ENCODE measurements around the gene KCNAB1.
"Not testable (repeated sequence)": the region's sequence is repeated elsewhere in the genome, so short reads cannot be mapped to it uniquely, and the experiment has no call there.

KCNAB1 gene

DNA sequence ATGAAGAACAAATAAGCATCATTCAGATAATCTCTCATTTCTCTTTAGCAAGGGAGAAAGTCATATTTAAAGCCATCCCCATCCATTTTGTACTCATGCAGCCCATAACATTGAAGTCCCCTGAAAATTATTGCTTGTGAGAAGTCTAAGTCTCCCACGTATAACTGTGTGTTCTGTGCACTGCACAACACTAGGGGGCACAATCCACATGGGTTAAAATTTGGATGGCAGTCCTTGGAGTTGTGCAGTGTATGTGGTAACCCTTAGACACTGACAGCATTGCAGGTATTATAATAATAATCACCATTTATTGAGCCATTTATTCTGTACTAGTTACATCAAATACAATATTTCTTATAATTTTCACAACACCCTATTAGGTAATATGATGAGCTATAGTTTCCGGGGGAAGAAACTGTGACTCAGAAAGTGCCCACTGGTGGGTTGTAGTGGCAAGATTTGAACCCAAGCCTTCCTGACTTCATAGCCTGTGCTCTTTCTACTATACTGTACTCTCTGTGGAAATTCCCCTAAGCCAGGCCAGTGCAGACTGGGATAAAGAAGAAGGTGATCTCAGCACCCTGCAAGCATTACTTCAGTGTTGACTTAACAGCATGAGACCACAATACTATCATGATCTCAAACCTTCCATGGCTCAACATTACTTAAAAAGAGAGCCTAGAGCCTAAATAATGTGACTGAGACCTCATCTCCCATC lies 15.7 kb downstream of the KCNAB1 start:
- no peak for DNase-seq (ENCODE audit: low read depth in 2 of 2, low spot score in 1 of 2)

DNA sequence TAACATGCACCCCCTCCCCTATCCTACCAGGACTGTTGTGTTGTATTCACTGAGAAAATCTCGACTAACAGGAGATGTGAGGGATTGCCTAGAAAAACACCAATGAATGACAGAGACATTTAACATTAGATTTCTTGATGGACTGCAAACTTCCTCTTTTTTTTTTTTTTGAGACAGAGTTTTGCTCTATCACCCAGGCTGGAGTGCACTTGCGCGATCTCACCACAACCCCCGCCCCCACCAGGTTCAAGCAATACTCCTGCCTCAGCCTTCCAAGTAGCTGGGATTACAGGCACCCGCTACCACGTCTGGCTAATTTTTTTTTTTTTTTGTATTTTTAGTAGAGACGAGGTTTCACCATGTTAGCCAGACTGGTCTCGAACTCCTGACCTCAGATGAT lies 17.0 kb downstream of the KCNAB1 start:
- not testable (repeated sequence) for DNase-seq (ENCODE audit: low read depth in 2 of 2, low spot score in 1 of 2)

DNA sequence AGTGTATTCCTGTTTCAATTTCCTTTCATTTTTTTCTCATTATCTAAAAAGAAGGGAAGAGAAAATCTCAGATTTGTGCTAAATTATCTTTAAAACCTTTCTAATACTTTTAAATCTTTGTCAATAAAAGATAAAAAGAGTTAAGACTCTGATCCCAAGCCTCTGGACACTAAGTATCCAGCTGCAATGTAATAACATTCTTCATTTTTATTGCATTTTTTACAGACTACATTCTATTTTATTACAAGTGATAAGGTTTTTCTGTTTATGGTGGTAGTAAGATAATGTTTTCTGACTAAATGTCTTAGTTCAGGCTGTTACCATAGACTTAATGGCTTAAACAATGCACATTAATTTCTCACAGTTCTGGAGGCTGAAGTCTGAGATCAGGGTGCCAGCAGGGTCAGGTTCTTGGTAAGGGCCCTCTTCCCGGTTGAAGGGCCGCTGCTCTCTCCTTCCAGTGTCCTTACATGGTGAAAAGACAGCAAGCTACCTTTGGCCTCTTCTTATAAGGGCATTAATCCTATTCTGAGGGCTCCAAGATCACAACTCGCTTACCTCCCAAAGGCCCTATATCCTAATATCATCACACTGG lies 19.7 kb downstream of the KCNAB1 start:
- no peak for DNase-seq (ENCODE audit: low read depth in 2 of 2, low spot score in 1 of 2)

DNA sequence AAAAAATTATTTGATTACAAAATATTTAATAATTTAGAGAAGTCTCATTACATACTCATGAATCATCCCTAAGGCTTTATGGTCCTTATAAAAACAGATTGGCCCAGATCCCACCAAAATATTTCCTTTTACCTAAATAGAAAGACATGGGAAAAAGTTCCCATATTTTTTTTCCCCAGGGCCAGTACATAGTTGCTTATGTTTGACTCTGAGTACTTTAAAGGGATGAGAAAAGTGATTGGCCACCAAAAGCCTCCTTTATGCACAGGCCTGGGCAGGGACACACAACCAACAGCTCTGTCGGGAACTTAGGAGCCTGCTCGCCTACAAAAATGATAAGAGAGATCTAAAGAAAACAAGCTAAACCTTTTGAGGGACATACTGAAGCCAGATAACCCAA lies 22.3 kb downstream of the KCNAB1 start:
- no peak for DNase-seq (ENCODE audit: low read depth in 2 of 2, low spot score in 1 of 2)

DNA sequence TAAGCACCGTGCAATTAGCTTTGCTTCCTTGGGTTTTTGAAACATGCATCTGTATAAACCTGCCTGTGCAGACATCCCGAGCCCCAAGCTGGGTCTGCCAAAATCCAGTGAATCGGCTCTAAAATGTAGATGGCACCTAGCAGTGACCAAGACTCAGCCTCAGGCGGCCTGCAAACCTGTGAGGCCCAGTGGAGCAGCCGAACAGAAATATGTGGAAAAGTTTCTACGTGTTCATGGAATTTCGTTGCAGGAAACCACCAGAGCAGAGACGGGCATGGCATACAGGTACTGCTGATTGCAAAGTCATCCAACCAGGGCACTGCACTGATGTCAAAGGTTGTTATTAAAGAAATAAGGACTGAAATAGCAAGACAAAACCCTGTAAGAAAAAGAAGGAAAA lies 22.8 kb downstream of the KCNAB1 start:
- DNase-seq (ENCODE audit: low read depth in 2 of 2, low spot score in 1 of 2): no peak

DNA sequence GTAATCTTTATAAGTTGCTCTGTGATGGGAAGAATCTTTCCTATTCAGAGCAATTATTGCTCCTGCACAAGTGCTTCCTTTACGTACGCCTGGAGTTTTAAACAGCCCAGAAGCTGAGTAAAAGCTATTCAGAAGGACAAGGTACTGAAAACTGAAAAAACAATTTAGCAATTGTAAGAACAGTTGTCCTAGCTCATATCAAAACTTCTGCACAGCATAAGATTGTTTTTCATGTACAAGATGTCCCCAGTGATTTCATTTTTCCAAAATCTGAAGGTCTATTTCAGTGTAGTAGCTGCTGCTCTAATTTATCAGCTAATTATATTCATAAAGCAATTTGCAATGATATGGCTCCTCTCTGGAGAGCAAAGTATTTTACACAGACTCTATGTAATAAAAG lies 23.7 kb downstream of the KCNAB1 start:
- DNase-seq (ENCODE audit: low read depth in 2 of 2, low spot score in 1 of 2): no peak

DNA sequence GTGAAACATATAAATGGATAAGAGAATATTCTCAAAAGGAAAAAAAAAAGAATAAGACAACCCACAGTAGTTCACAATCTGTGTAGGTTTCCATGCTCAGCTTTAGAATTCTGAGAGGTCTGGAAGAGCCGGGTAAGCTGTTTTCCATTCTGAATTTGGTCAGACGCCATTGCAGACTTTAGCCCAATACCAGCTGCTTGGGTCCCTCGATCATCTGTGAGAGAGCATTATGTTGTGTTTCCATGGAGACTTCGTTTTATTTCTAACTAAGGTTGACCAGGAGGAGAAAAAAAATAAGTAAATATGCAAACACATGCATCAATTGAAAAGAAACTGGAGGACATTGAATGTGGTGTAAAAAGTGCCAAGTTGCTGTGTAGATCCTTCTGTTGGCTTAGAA lies 25.5 kb downstream of the KCNAB1 start:
- no peak for DNase-seq (ENCODE audit: low read depth in 2 of 2, low spot score in 1 of 2)

DNA sequence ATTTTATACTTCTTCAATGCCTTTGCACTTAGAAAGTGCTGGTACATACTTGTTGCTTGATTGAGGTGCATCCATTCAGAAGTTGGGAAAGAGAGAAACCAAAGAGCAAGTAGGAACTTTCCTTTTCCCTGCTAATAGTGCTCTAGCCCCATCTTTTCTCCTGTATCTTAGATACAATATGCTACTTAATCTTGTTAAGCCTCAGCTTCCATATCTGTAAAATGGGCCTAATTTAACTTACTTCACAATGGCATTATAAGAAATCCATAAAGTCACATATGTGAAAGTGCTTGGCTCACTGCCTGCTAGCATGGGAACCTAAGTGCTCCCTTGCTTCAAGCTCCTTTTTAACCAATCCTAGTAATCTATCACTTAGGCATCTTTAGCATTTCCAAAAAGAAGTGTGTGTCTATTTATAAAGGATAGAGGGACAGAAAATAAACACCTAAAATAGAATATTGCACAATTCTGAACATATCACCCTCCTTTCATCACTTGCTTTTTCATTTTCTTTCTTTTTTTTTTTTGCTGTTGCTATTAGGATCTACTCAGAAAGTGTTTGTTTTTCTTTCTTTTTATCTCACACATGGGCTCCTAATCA lies 28.1 kb downstream of the KCNAB1 start:
- no peak for DNase-seq (ENCODE audit: low read depth in 2 of 2, low spot score in 1 of 2)

DNA sequence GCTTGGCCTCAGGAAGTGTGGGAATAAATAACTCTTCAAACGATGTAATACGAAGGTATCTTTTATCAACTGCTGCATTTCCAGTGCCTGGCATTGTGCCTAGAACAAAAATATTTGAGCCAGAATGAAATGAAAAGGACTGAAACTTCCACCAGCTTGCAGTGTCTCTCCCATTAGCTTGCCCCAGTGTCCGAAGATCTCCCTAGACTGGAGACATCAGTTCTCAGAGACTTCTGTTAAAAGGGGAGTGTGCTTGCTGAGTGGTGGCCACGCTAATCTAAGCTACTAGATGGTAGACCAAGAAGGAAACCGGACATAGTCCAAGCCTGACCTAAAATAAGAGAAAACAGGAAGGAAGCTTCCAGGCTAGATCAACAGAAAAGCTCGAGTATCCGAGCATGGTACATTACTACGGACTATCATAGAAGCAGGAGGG lies 28.6 kb downstream of the KCNAB1 start:
- no peak for DNase-seq (ENCODE audit: low read depth in 2 of 2, low spot score in 1 of 2)

DNA sequence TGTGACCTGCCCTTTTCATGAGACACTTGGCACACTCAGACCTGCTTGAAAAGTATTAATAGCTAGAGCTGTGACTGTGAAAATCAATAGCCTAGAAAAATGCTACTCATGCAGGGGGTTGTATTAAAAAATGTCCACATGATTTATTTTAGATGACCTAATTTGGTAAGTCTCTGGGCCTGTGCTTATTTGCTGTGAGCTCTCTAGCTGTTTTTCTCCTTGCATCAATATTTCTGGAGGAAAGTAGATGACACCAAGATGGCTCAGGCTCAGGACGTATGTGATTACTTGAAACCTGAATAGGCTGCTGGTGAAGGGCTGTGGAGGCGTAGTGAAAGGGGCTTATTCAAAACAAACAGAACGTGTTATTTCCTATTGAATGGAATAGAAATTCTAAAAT lies 29.5 kb downstream of the KCNAB1 start:
- DNase-seq (ENCODE audit: low read depth in 2 of 2, low spot score in 1 of 2): no peak

DNA sequence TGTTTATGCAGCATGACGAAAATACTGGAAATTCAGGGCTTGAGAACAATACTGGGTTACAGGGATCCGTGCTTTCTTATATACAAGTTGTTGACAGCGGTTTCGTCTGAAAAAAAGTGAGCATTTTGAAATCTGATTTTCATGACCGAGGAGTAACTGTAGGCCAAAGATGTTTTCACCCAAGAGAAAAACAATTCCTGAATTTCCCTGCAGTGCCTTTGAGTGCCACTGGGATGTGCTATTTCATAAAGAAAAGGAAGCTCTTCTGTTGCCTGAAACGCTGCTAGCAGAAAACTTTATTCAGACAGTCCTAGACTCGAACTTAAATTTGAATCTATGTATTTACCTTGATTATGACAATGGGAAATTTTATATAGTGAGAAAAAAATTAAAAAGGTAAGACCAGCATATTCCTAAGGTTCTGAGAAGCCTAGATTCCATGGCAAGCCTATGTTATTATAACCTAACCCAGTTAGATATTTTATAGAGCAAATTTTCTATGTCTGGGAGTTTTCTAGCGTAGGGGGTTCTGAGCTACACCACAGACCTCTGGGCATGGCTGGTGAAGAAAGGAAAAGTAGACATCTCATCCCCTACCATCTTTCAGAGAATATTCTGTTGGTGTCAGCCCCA lies 30.2 kb downstream of the KCNAB1 start:
- no peak for DNase-seq (ENCODE audit: low read depth in 2 of 2, low spot score in 1 of 2)

DNA sequence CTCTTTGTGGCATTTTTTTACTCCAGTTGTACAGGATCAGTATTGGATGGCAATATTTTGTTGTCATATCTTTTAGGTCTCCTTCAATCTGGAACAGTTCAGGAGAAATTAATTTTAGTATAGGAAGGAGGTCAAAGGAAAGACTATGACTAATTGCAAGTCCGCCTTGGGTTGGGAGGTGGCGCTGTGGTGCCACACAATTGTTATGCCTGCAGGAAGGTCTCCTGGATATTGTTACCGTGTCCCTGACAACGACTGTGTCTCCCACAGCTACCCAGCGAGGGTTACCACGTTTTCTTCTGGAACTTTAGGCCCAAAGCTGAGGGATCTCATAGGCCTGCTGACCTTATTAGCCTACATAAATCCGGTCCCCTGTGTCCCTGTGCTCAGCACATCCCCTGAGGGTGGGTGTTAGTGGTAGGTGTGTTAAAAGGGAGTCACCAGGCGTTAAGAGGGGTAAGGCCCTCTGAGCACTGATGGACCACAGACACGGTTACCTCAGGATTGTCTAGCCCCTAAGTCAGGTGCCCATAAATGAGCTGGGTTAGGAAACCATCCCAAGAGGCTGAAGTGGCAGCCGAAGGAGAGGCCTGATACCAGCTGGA lies 31.5 kb downstream of the KCNAB1 start:
- peak in 1 of 2 donors; percentile 9 for DNase-seq (ENCODE audit: low read depth in 2 of 2, low spot score in 1 of 2)

DNA sequence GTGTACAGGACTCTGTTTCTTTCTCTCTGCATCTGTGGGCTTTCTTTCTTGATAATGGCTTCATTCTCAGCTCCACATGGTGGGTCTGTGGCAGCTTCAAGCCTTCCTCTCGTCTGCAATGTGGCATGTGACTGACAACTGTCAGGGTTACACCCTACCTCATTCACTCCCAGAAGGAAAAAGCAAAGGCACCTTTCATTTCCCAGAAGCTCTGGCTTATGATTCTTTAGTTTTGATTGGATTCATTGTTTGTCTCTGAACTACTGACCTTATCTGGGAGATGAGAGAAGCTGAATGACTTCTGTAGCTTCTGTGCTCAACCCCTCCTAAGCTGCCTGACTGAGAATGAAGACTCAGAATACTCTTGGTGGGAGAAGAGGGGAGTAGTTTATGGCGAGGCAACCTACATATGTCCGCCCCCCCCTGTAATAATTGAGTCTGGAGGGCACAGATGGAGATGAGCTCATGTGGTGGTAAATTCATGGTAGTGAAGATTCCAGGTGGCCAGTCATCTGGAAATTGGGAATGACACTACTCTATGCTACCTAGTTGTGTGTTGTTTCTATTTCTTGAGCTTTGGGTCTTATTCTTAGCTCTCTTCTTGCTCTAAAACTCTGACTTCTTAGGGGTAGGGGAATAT lies 38.4 kb downstream of the KCNAB1 start:
- DNase-seq (ENCODE audit: low read depth in 2 of 2, low spot score in 1 of 2): no peak

DNA sequence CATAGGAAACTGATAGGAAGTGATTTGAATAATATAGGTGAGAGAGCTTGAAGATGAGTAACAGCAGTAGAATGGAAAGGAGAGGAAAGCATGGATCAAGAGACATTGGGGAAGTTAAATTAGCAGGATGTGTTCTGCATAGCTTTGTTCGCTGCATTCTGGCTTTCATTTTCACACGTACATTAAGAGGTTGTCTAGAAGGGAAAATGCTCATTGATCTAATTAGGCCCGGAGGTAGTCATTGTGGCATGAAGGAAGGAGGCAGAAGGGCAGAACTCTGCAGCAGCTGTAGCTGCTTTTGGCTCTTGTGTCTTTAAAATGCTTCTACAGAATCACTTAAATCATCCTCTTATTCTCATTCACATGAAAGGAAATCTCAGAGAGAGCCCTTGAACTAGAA lies 40.3 kb downstream of the KCNAB1 start:
- DNase-seq (ENCODE audit: low read depth in 2 of 2, low spot score in 1 of 2): no peak

DNA sequence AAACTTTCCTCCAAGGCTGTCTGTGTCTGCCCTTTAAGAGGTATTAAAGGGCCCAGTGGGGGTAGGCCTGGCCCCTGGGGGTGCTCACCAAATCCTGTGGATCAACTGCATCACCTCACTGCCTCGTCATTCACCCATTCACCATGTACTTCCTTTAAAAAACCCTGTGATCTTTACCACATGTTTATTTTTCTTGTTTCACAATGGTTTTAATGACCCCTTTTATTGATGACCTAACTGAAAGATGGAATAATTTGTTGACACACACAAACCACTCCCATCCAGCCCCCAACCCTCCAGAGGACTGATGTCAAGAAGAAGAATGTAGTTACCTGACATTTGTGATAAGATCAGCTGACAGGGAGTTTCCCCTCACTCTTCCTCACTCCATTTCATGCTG lies 40.8 kb downstream of the KCNAB1 start:
- DNase-seq (ENCODE audit: low read depth in 2 of 2, low spot score in 1 of 2): no peak

DNA sequence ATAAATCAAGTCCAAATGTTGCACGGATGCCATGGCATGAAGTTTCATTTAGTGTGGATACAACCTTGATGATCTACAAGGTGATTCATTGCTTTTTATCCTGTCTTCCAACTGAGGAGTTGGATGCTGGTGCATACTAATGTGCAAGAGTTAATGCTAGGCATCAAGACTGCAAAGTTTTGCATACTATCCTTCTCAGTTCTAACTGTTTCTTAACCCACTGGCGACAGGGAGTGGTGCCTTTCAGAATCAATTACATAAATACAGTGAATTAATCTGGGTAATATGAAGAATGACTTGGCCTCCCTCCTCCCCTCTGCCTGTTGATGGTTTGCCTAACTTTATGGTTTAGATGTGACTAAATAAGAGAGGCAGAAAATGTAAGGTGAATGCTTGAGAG lies 43.5 kb downstream of the KCNAB1 start:
- DNase-seq (ENCODE audit: low read depth in 2 of 2, low spot score in 1 of 2): no peak

DNA sequence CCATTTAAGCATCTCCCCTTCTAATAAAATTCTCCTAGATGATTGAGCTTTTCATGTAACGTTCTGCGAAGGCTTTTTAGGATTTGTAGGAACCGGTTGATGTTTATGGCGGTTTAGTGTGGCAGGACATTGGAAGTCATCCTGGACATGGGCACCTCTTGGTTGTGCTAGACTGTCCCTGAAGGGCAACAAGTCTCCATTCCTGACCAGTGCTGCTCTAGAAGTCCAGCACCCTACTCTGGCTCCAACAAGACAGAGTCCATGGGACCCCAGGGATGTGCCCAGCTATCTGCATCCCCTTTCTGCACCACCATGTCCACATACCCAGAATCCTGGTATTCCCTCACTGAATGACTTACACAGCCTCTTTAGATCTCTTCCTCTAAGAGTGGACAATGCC lies 46.4 kb downstream of the KCNAB1 start:
- DNase-seq (ENCODE audit: low read depth in 2 of 2, low spot score in 1 of 2): no peak

DNA sequence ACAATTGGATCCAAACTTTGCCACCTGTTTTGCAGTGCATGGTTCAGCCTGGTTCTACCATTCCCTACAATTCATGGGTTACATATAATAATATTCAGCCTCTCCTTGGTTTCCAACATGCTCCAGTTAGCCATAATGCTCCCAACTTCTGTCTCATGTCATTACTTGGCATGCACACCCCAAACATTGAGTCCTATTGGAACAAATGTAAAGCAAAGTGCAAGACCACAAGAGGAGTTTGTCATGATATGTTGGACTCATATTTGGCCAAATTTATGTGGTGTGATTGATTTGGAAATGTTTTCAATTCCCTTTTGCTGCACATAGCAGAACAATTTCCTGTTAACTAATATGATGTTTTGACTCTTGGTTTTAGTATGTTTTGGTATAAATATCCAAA lies 50.2 kb downstream of the KCNAB1 start:
- no peak for DNase-seq (ENCODE audit: low read depth in 2 of 2, low spot score in 1 of 2)

DNA sequence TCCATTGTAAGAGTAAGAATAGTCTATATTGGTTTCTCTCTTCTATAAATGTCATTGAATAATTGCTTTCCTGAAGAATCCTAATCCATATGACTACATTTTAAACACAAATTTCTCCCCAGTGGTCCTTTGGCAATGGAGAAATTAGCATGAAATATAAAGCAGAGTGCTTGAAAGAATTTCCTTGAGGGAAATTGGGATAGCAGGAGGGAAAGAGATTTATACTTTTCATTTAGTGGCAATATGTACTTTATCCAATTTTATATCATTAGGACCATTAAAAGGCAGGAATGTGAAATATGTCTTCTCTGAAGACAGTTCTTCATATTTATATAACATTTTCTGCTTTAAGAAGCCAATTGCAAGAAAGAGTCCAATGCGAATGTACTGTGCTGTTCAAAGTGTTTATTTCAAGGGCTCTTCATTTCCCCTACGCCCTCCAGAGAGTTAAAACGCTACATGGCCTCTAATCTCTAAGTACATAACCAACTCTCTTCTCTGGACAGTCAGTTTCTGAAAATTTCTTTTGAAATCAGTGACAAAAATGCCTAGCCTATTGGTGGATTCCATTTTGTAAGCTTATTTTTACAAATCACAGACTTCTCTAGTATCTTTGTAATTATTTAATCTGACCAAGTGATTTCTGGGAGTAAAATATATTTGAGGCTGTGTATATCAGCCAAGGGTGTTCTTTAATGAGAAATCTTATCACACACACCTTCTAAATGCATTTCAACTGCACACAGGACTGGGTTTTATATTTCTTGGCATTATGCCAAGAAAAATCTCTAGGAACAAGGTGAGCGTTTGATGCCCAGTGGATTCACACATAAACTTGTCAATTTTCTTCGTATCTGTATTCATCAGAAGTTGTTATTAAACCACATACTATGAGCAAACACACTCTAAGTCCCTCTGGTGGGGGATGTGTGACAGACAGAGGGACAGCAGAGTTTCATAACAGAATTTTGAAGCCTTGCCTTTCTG lies 51.2 kb downstream of the KCNAB1 start:
- no peak for DNase-seq (ENCODE audit: low read depth in 2 of 2, low spot score in 1 of 2)

DNA sequence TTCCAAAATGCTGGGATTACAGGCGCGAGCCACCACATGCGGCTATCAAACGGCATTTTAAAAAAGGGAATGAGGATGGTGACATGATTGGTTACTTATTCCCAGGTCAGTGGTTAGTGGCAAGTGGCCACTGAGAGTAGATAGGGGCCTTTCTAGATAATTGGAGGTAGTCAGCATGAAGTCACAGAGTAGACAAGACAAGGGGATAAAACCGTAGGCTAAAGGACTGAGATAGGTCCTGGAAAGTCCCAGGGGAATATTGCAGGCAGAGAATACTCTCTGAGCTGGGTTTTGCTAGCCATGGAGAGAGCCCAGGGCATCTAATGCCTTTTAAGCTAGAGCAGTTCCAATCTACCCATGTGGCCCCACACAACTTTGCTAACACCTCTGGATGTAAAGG lies 52.2 kb downstream of the KCNAB1 start:
- no peak for DNase-seq (ENCODE audit: low read depth in 2 of 2, low spot score in 1 of 2)
